ENCODE measurements around the gene HDAC8.

The HDAC8 gene

GRCh38 chrX:72396117-72396516, 176.5 kb downstream of the HDAC8 start:
- no peak for DNase-seq (ENCODE audit: low spot score)
- in situ Hi-C loops (cut with MboI; ENCODE audit: low pct_unique_long_range_greater_than_20kb, low sequenced_read_pairs, unreplicated experiment): no loop called here
- TF ChIP-seq CTCF (IDR thresholded peaks at IDR 0.05; ENCODE audit: extremely low read depth, insufficient read depth, missing control alignments): no peak

- DNase-seq (ENCODE audit: low spot score): no peak
- in situ Hi-C loops (cut with MboI; ENCODE audit: low pct_unique_long_range_greater_than_20kb, low sequenced_read_pairs, unreplicated experiment): no loop called here
- no peak for TF ChIP-seq CTCF (IDR thresholded peaks at IDR 0.05; ENCODE audit: extremely low read depth, insufficient read depth, missing control alignments)
Observed at GRCh38 chrX:72395237-72395636, 177.4 kb downstream of the HDAC8 start.

GRCh38 chrX:72394518-72395170, 178.0 kb downstream of the HDAC8 start:
- no peak for TF ChIP-seq CTCF (IDR thresholded peaks at IDR 0.05; ENCODE audit: extremely low read depth, insufficient read depth, missing control alignments)
- in situ Hi-C loops (cut with MboI; ENCODE audit: low pct_unique_long_range_greater_than_20kb, low sequenced_read_pairs, unreplicated experiment): no loop called here
- no peak for DNase-seq (ENCODE audit: low spot score)

DNA sequence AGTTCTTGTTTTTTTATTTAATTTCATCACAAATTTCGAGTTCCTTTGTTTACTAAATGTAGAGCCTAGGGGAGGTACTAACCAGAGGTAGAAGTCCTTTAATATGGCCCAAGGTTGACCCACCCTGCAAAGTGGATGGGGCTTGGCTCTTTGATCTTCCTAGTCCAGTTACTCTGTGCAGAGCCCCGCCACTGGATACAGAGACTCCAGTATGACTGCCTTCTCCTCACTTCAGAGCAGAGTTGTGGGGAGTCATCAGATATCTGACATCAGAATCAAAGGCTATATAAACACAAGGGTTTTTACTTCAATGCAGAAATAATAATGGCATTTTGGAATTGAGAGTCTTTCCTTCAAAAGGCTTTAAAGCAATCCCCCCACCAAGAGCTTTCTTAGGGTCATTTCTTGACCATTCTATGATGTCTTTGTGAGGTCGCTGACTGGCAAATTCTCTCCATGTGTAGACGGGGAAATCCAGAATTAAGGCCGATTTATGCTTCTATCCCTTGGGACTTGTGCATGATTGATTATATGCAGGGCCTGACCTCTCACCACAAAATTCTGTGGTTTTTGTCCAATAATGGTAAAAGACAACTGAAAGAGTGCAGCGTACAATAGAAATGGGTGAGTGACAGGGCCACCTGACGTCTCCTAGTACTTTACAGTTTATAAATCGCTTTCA, 178.7 kb downstream of the HDAC8 start:
- TF ChIP-seq CTCF (IDR thresholded peaks at IDR 0.05; ENCODE audit: extremely low read depth, insufficient read depth, missing control alignments): no peak
- in situ Hi-C loops (cut with MboI; ENCODE audit: low pct_unique_long_range_greater_than_20kb, low sequenced_read_pairs, unreplicated experiment): no loop called here
- DNase-seq (ENCODE audit: low spot score): no peak

DNA sequence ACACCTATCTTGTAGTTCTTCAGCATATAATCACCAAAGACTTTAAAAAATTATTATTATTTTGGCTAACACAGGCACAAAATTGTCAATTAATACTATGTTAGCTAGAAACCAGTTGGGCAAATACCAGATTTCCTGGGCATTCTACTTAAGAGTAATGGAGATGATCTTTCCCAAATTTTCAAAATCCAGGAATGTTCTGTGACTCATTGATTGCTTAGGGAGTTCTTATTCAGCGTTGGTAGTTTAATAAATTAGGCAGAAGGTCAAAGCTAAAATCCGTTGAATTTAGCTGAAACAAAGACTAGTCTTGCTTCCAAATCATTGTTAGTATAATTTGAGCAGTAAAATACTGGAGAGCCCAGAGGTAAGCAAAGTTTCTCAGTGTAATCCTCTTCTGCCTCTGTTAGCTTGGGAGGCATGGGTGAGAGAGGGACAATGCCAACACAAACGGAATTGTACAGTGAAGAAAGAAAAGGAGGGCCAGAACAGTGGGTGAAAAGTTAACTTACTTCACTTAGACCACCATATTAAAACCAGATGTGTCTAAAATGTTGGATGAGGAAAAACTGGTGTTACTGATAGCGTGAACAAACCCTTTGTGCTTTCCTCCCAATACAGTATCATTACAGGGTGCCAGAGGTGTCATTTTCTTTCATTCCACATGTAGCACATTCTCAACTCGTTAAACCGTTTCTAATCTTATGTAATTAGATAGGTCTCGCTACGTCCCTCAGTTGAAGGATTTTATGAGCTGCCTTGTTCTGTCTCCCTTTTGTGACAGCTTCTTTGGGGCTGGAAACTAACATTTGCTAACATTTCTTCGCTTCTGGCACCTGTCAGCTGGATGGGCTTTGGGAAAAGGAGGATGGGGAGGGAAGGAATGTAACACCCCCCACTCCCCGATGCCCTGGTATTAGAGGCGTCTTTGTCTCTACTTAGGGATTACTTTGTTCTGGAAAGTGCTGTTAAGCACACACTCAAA, 179.5 kb downstream of the HDAC8 start:
- no peak for DNase-seq (ENCODE audit: low spot score)
- in situ Hi-C loops (cut with MboI; ENCODE audit: low pct_unique_long_range_greater_than_20kb, low sequenced_read_pairs, unreplicated experiment): no loop called here
- TF ChIP-seq CTCF (IDR thresholded peaks at IDR 0.05; ENCODE audit: extremely low read depth, insufficient read depth, missing control alignments): no peak

- no peak for TF ChIP-seq CTCF (IDR thresholded peaks at IDR 0.05; ENCODE audit: extremely low read depth, insufficient read depth, missing control alignments)
- no peak for DNase-seq (ENCODE audit: low spot score)
- in situ Hi-C loops (cut with MboI; ENCODE audit: low pct_unique_long_range_greater_than_20kb, low sequenced_read_pairs, unreplicated experiment): no loop called here
Observed at GRCh38 chrX:72392042-72392441, 180.6 kb downstream of the HDAC8 start.

Measured in GM13977 (cell line).